Hepatocyte (in vitro differentiated cells): ENCODE results near the gene CDKL5.

Experiments used
- CTCF ChIP-seq: fragments of 200-600 bp; sonication (generic); IDR thresholded peaks from 2 replicates; pipeline ENCODE4 v1.5.1; 2016; ENCODE audit warnings: antibody characterized with exemption, mild to moderate bottlenecking; ENCODE audit not compliant: poor library complexity
- EZH2 ChIP-seq: fragments of 200-600 bp; sonication (generic); IDR thresholded peaks from 2 replicates; pipeline ENCODE4 v1.6.1; 2016; ENCODE audit warnings: antibody characterized with exemption, mild to moderate bottlenecking, borderline replicate concordance
- EZH2phosphoT487 ChIP-seq: fragments of 200-600 bp; sonication (generic); IDR thresholded peaks from one replicate; pipeline ENCODE4 v1.6.1; 2018; ENCODE audit warnings: antibody characterized with exemption, mild to moderate bottlenecking, low read depth, moderate library complexity; ENCODE audit not compliant: unreplicated experiment, severe bottlenecking

- TF ChIP-seq EZH2 (no peak), CTCF (no peak), EZH2phosphoT487 (no peak)
Observed at GRCh38 chrX:18579495-18579894, 154.1 kb downstream of the CDKL5 start.
